HepG2 (cell line): ENCODE results near the gene C20orf202. TPM values are rescaled to one million over a fixed set of nuclear protein-coding genes. Genes with fewer than 3 reads are reported as not detected.
A peak's percentile ranks its signal among the peaks of the same experiment; 100 is the strongest.

Experiments
- ATAC-seq: fragments of 200-7000 bp; cut with Tn5 transposase; 3 replicates; pipeline ENCODE4 v1.9.1; 2020; ENCODE audit warnings: mild to moderate bottlenecking, moderate library complexity
- BruUV-seq: library from RNA; stranded (reverse); fragments of 400-500 nt; replicated peaks from 2 replicates; lab custom pipeline; 2021; lab: Mats Ljungman, UMichigan
- CTCF ChIA-PET: fragments of 300-600 bp; formaldehyde crosslinking; extraction: SDS; loops from one replicate; lab custom pipeline; 2021; ENCODE audit warnings: low total read pairs, inconsistent platforms, low intra/inter-chr PET ratio; lab: Yijun Ruan, JAX
- POLR2A ChIA-PET: fragments of 350-600 bp; sonication (Branson Sonifier 250); formaldehyde crosslinking; loops from one replicate; lab custom pipeline; 2020; ENCODE audit warnings: antibody characterized with exemption, inconsistent platforms; lab: Yijun Ruan, JAX
- DNase-seq: peaks from one replicate; pipeline ENCODE4 v3.0.0-alpha.2; 2015; ENCODE audit warnings: low spot score
- FAIRE-seq: peaks from 3 replicates; lab custom pipeline; 2011; peaks lifted over from hg19 to GRCh38; lab: Jason Lieb, UNC
- H2AFZ ChIP-seq: one replicate; pipeline ENCODE4 v1.6.1; 2011; ENCODE audit warnings: low read length, inconsistent platforms
- H3K27ac ChIP-seq: fragments of 300-600 bp; 3 replicates; pipeline ENCODE4 v1.8.0; 2011; ENCODE audit warnings: mixed run types, mild to moderate bottlenecking, mixed read lengths, low read length, inconsistent platforms; ENCODE audit not compliant: insufficient read depth; ENCODE audit errors: extremely low read length
- H3K27me3 ChIP-seq, 2 experiments: fragments of 200-600 bp in 1 of 2; 2 replicates in 1 of 2; 3 replicates in 1 of 2; pipeline versions ENCODE4 v1.6.0 to v1.8.0; 2011; ENCODE audit warnings: low read length in 2 of 2, mild to moderate bottlenecking in 2 of 2, moderate library complexity in 2 of 2, inconsistent platforms in 1 of 2; ENCODE audit not compliant: insufficient read depth in 2 of 2, control insufficient read depth in 1 of 2
- H3K36me3 ChIP-seq, 2 experiments: fragments of 200-600 bp in 1 of 2; replicated peaks in 1 of 2; 2 replicates in 1 of 2; 3 replicates in 1 of 2; pipeline versions ENCODE4 v1.5.1 to v1.8.0; 2011; ENCODE audit warnings: low read length in 2 of 2, inconsistent platforms in 1 of 2; ENCODE audit not compliant: insufficient read depth in 2 of 2, control insufficient read depth in 1 of 2
- H3K4me1 ChIP-seq: 2 replicates; pipeline ENCODE4 v1.5.1; 2012; ENCODE audit warnings: low read length, inconsistent platforms; ENCODE audit not compliant: insufficient read depth
- H3K4me2 ChIP-seq: 2 replicates; pipeline ENCODE4 v1.6.0; 2011; ENCODE audit warnings: low read depth, low read length, inconsistent platforms
- H3K4me3 ChIP-seq, 3 experiments: fragments of 200-600 bp in 1 of 3; sonication (generic), shearing (Covaris generic) in 1 of 3; replicated peaks in 1 of 3; 2 replicates each; pipeline ENCODE4 v1.5.1; 2011 to 2016; ENCODE audit warnings: low read length in 3 of 3, inconsistent platforms in 2 of 3, low read depth in 2 of 3, mild to moderate bottlenecking in 2 of 3, control low read depth in 1 of 3, mixed read lengths in 1 of 3; ENCODE audit not compliant: insufficient read depth in 1 of 3
- H3K79me2 ChIP-seq: one replicate; pipeline ENCODE4 v1.6.1; 2011; ENCODE audit warnings: low read length, inconsistent platforms; ENCODE audit not compliant: insufficient read depth
- H3K9ac ChIP-seq: 2 replicates; pipeline ENCODE4 v1.6.0; 2011; ENCODE audit warnings: mild to moderate bottlenecking, low read depth, low read length, inconsistent platforms; ENCODE audit not compliant: insufficient read depth
- H3K9me3 ChIP-seq: 2 replicates; pipeline ENCODE4 v1.5.1; 2012; ENCODE audit warnings: mild to moderate bottlenecking, low read length
- H4K20me1 ChIP-seq: 2 replicates; pipeline ENCODE4 v1.6.0; 2011; ENCODE audit warnings: inconsistent platforms, mild to moderate bottlenecking, low read length, moderate library complexity; ENCODE audit not compliant: insufficient read depth
- ARNT2 ChIP-seq: sonication (generic); formaldehyde crosslinking; IDR thresholded peaks from 2 replicates; pipeline ENCODE4 v1.8.0; 2022; ENCODE audit warnings: mild to moderate bottlenecking, low read depth, missing genetic modification reagents, moderate library complexity
- KMT2A ChIP-seq: sonication (generic); formaldehyde crosslinking; IDR thresholded peaks from 2 replicates; pipeline ENCODE4 v1.4.0; 2020; ENCODE audit warnings: missing genetic modification reagents
- MTA3 ChIP-seq: sonication (generic); formaldehyde crosslinking; IDR thresholded peaks from 2 replicates; pipeline ENCODE4 v1.4.0; 2020; ENCODE audit warnings: missing genetic modification reagents
- PAWR ChIP-seq: sonication (generic); formaldehyde crosslinking; IDR thresholded peaks from 2 replicates; pipeline ENCODE4 v1.4.0; 2020; ENCODE audit warnings: missing genetic modification reagents, mild to moderate bottlenecking, borderline replicate concordance
- PCBP1 ChIP-seq: fragments of 200-400 bp; formaldehyde crosslinking; IDR thresholded peaks from 2 replicates; pipeline ENCODE4 v1.6.1; 2017; ENCODE audit warnings: mild to moderate bottlenecking, low read depth, low read length, borderline replicate concordance
- POLR2A ChIP-seq, 2 experiments: IDR thresholded peaks; 2 replicates each; pipeline ENCODE4 v1.6.1; 2011; ENCODE audit warnings: low read depth in 2 of 2, low read length in 2 of 2, mild to moderate bottlenecking in 1 of 2, moderate library complexity in 1 of 2; ENCODE audit not compliant: insufficient read depth in 1 of 2
- RBM22 ChIP-seq: fragments of 200-400 bp; formaldehyde crosslinking; optimal IDR thresholded peaks from 2 replicates; pipeline ENCODE3; 2017; ENCODE audit warnings: mild to moderate bottlenecking, low read length, moderate library complexity
- SSRP1 ChIP-seq: IDR thresholded peaks from 2 replicates; pipeline ENCODE4 v1.6.1; 2016; ENCODE audit warnings: control low read depth
- ZBTB21 ChIP-seq: sonication (generic); formaldehyde crosslinking; IDR thresholded peaks from 2 replicates; pipeline ENCODE4 v1.4.0; 2020; ENCODE audit warnings: missing genetic modification reagents
- ZBTB3 ChIP-seq: sonication (generic); formaldehyde crosslinking; IDR thresholded peaks from 2 replicates; pipeline ENCODE4 v1.4.0; 2020; ENCODE audit warnings: low read depth, mild to moderate bottlenecking, moderate library complexity, missing genetic modification reagents, borderline replicate concordance
- ZFP36 ChIP-seq: fragments of 150-350 bp; IDR thresholded peaks from 2 replicates; pipeline ENCODE4 v1.6.1; 2018; ENCODE audit warnings: borderline replicate concordance, low read length, low read depth; ENCODE audit not compliant: partially characterized antibody
- ZNF20 ChIP-seq: sonication (generic); formaldehyde crosslinking; IDR thresholded peaks from 2 replicates; pipeline ENCODE4 v1.4.0; 2020; ENCODE audit warnings: mild to moderate bottlenecking, moderate library complexity, missing genetic modification reagents
- ZNF709 ChIP-seq: sonication (generic); formaldehyde crosslinking; IDR thresholded peaks from 2 replicates; pipeline ENCODE4 v1.5.0; 2020; ENCODE audit warnings: mild to moderate bottlenecking, missing genetic modification reagents
- WGBS: methylation state at CpG from one replicate; pipeline ENCODE4 v1.1.6; 2017; ENCODE audit warnings: low lambda C conversion rate; 5-methylcytosine and 5-hydroxymethylcytosine counted together
- in situ Hi-C: cut with HindIII; loops from 2 replicates; pipeline ENCODE4 v1.10.0; 2017; ENCODE audit warnings: low pct_unique_long_range_greater_than_20kb; ENCODE audit not compliant: extremely low pct_ligation_motif_present
- intact Hi-C: fragments of 100-400 bp; cut with micrococcal nuclease; formaldehyde crosslinking; loops from one replicate; pipeline ENCODE4 v1.10.0; 2022; ENCODE audit not compliant: unreplicated experiment
- polyA plus RNA-seq, 8 experiments: library from polyadenylated mRNA; depleted of rRNA in 3 of 8; stranded (reverse) in 7 of 8; unstranded in 1 of 8; fragments of >200 nt; fragmentation: Illumina TruSeq in 4 of 8; extraction: Trizol in 4 of 8; gene quantifications; 2 replicates each; pipeline versions ENCODE4 v1.2.1 to v1.2.3, GENCODE V29; 2011 to 2016; ENCODE audit warnings: low read depth in 4 of 8, missing spikeins in 1 of 8, mixed read lengths in 1 of 8; ENCODE audit not compliant: insufficient read depth in 1 of 8
- total RNA-seq, 5 experiments: library from RNA; depleted of rRNA; stranded (reverse); fragments of >200 nt; fragmentation: Illumina TruSeq; extraction: Trizol; gene quantifications; 2 replicates each; pipeline ENCODE4 v1.2.3, GENCODE V29; 2016; ENCODE audit warnings: low read depth in 1 of 5
- TF ChIP-seq, protein P1 (sequence below): sonication (generic); formaldehyde crosslinking; IDR thresholded peaks from 2 replicates; pipeline ENCODE4 v1.5.1; 2020; ENCODE audit warnings: missing genetic modification reagents, mild to moderate bottlenecking, borderline replicate concordance
- TF ChIP-seq, protein P2 (sequence below): fragments of 450-650 bp; IDR thresholded peaks from 2 replicates; pipeline ENCODE4 v1.6.1; 2016
- TF ChIP-seq, protein P3 (sequence below): sonication (generic); formaldehyde crosslinking; IDR thresholded peaks from 2 replicates; pipeline ENCODE4 v1.5.0; 2020; ENCODE audit warnings: missing genetic modification reagents

C20orf202 gene
- total and polyA plus RNA-seq, 2 of the 13 experiments (the other 11 are each of a cell fraction or from before 2014, with no cell fraction given): 0.20 to 1.2 TPM

DNA sequence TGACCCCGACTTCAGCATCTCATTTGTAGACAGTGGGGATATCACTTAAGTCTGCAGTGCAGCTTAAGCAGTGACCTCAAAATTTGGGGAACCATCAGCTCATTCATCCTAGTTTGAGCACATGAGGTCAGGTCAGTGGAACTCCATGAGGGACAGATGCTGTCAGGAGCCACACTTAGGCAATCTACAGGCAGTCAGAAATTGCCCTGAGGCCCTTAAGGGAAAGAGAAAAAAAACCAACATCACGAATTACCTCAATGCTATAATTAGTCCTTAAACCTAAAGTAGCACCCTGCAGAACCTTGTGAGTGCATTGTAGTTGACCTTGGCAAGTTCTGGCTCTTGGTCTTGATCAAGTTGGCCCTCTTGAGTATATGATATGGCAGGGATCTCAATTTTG lies 39.6 kb upstream of the C20orf202 start:
- no peaks in the 10 kb centered on the region for H3K79me2 ChIP-seq
- no TSS peak for BruUV-seq
- H4K20me1 ChIP-seq: no peaks in the 10 kb centered on the region; the same call in 1 of the 2 replicates
- ChIA-PET CTCF (no interaction called here), POLR2A (no interaction called here)
- no peak overlapping the region for H3K27ac ChIP-seq
- peaks cover 65 to 87% of the 10 kb centered on the region in 2 experiments for H3K36me3 ChIP-seq
- peaks cover 16% of the 10 kb centered on the region for H3K4me1 ChIP-seq
- H3K4me2 ChIP-seq: no peak overlapping the region
- TF ChIP-seq KMT2A (CRISPR knock-in tag) (no peak), PCBP1 (no peak), ZNF709 (0 out of 2 replicates have a peak, but pooled peaks have one; percentile 26), RBM22 (peak; percentile 24)
- TF ChIP-seq, protein P1, sequence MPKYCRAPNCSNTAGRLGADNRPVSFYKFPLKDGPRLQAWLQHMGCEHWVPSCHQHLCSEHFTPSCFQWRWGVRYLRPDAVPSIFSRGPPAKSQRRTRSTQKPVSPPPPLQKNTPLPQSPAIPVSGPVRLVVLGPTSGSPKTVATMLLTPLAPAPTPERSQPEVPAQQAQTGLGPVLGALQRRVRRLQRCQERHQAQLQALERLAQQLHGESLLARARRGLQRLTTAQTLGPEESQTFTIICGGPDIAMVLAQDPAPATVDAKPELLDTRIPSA (CRISPR knock-in tag): no peak
- TF ChIP-seq, all 625 proteins: peak for 2
- 86% methylated on average over 2 of the region's 2 CpGs for WGBS
- ATAC-seq (no peak), FAIRE-seq (no peak), DNase-seq (no peak)
- Histone ChIP-seq H3K27me3 (no peaks in the 10 kb centered on the region), H3K9ac (no peak overlapping the region), H3K4me3 (no peak overlapping the region), H2AFZ (no peak overlapping the region), H3K9me3 (no peaks in the 10 kb centered on the region)
- intact Hi-C loops: no loop called here
- in situ Hi-C loops: no loop called here

DNA sequence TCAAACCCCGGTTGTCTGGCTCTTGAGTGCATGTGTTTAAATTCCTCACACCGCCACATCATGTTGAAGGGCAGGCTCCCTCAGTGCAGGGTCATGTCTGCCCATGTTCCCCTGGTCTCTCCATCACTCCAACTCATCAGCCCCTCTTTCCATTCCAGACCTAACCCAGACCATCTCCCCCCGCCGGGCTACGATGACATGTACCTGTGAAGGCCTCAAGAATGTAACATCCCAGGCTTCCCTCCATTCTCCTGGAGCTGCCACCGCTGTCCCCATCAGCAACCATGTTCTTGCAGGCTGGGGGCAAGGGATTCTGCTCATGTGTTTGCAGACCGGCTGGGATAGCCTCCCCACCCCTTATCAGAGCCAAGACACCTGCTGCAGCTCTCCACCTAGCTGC lies 38.4 kb upstream of the C20orf202 start:
- no peak overlapping the region for H3K4me3 ChIP-seq
- no peak for DNase-seq
- CTCF ChIA-PET: no interaction called here
- H3K27ac ChIP-seq: no peak overlapping the region
- no peak overlapping the region for H2AFZ ChIP-seq
- no peak for ATAC-seq
- H3K4me1 ChIP-seq: peaks cover 16% of the 10 kb centered on the region
- no peak for FAIRE-seq
- TSS peak; percentile 20 for BruUV-seq
- H3K4me2 ChIP-seq: no peak overlapping the region
- no peaks in the 10 kb centered on the region for H3K9me3 ChIP-seq
- intact Hi-C loops: no loop called here
- in situ Hi-C loops: no loop called here
- H3K36me3 ChIP-seq: peaks cover 69 to 91% of the 10 kb centered on the region in 2 experiments
- no peaks in the 10 kb centered on the region; the same call in 1 of the 2 replicates for H4K20me1 ChIP-seq
- POLR2A ChIA-PET: no interaction called here
- H3K9ac ChIP-seq: no peak overlapping the region
- no peaks in the 10 kb centered on the region for H3K27me3 ChIP-seq
- 95% methylated on average over 7 of the region's 7 CpGs for WGBS
- H3K79me2 ChIP-seq: no peaks in the 10 kb centered on the region
- no peak for TF ChIP-seq ARNT2 (CRISPR knock-in tag)
- TF ChIP-seq ZBTB21 (CRISPR knock-in tag): no peak
- TF ChIP-seq MTA3: no peak
- no peak for TF ChIP-seq ZFP36
- TF ChIP-seq POLR2A (IDR thresholded peaks at IDR 0.05; ENCODE audit: insufficient read depth in 1 of 2, low read depth in 2 of 2, low read length in 2 of 2): no peak
- no peak for TF ChIP-seq SSRP1 (CRISPR knock-in tag)
- no peak for TF ChIP-seq ZNF20 (CRISPR knock-in tag)
- TF ChIP-seq, protein P2, sequence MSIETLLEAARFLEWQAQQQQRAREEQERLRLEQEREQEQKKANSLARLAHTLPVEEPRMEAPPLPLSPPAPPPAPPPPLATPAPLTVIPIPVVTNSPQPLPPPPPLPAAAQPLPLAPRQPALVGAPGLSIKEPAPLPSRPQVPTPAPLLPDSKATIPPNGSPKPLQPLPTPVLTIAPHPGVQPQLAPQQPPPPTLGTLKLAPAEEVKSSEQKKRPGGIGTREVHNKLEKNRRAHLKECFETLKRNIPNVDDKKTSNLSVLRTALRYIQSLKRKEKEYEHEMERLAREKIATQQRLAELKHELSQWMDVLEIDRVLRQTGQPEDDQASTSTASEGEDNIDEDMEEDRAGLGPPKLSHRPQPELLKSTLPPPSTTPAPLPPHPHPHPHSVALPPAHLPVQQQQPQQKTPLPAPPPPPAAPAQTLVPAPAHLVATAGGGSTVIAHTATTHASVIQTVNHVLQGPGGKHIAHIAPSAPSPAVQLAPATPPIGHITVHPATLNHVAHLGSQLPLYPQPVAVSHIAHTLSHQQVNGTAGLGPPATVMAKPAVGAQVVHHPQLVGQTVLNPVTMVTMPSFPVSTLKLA: no peak
- TF ChIP-seq, protein P3, sequence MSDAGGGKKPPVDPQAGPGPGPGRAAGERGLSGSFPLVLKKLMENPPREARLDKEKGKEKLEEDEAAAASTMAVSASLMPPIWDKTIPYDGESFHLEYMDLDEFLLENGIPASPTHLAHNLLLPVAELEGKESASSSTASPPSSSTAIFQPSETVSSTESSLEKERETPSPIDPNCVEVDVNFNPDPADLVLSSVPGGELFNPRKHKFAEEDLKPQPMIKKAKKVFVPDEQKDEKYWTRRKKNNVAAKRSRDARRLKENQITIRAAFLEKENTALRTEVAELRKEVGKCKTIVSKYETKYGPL (CRISPR knock-in tag): no peak
- TF ChIP-seq PAWR: no peak
- TF ChIP-seq ZBTB3 (CRISPR knock-in tag): no peak
